Measurements from ENCODE around the gene SLC7A5.
"Not testable (repeated sequence)": the region's sequence is repeated elsewhere in the genome, so short reads cannot be mapped to it uniquely, and the experiment has no call there.

DNA sequence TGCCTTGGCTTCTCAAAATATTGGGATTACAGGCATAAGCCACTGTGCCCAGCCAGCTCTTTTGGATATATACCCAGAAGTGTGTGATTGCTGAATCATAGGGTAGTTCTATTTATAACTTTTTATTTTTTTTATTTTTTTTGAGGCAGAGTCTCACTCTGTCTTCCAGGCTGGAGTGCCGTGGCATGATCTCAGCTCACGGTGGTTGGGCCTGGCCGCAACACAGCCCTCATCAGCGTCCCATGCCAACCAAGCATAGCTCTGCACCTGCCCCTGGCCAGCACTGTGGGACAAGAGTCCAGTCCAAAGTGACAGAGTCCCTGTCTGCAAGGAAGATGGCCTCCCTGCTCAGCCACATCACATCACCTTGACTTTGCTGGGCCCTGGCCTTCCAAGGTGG, 24.7 kb upstream of the SLC7A5 start:
- TF ChIP-seq, protein P1, sequence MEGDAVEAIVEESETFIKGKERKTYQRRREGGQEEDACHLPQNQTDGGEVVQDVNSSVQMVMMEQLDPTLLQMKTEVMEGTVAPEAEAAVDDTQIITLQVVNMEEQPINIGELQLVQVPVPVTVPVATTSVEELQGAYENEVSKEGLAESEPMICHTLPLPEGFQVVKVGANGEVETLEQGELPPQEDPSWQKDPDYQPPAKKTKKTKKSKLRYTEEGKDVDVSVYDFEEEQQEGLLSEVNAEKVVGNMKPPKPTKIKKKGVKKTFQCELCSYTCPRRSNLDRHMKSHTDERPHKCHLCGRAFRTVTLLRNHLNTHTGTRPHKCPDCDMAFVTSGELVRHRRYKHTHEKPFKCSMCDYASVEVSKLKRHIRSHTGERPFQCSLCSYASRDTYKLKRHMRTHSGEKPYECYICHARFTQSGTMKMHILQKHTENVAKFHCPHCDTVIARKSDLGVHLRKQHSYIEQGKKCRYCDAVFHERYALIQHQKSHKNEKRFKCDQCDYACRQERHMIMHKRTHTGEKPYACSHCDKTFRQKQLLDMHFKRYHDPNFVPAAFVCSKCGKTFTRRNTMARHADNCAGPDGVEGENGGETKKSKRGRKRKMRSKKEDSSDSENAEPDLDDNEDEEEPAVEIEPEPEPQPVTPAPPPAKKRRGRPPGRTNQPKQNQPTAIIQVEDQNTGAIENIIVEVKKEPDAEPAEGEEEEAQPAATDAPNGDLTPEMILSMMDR (IDR thresholded peaks at IDR 0.05) = not testable (repeated sequence)
- not testable (repeated sequence) for TF ChIP-seq EP300, POLR2AphosphoS5, POLR2A (IDR thresholded peaks at IDR 0.05)
